GM18526 (cell line): Measurements from ENCODE around the gene ENTPD5.

Source experiments
- POLR2A ChIP-seq: IDR thresholded peaks from 3 replicates; pipeline ENCODE4 v1.6.1; 2011; ENCODE audit not compliant: insufficient read length; ENCODE audit errors: extremely low read depth

Gene ENTPD5

GRCh38 chr14:74019408-74020137 lies 485 bp upstream of the ENTPD5 start:
- TF ChIP-seq POLR2A = no peak

GRCh38 chr14:74018174-74018585 lies 908 bp downstream of the ENTPD5 start:
- TF ChIP-seq POLR2A = no peak

- TF ChIP-seq POLR2A = no peak
These were observed 3.1 kb downstream of the ENTPD5 start for GRCh38 chr14:74015963-74016362.

- no peak for TF ChIP-seq POLR2A
These were observed 3.9 kb downstream of the ENTPD5 start for GRCh38 chr14:74015176-74015575.

GRCh38 chr14:74014299-74014698 lies 4.8 kb downstream of the ENTPD5 start:
- TF ChIP-seq POLR2A = no peak

- TF ChIP-seq POLR2A = no peak
These were observed 10.1 kb downstream of the ENTPD5 start for GRCh38 chr14:74008843-74009499.

- no peak for TF ChIP-seq POLR2A
These were observed 20.4 kb downstream of the ENTPD5 start for GRCh38 chr14:73998726-73999125.

GRCh38 chr14:73997944-73998447 lies 21.1 kb downstream of the ENTPD5 start:
- no peak for TF ChIP-seq POLR2A

GRCh38 chr14:73997108-73997943 lies 21.8 kb downstream of the ENTPD5 start:
- TF ChIP-seq POLR2A = no peak

- no peak for TF ChIP-seq POLR2A
These were observed 22.4 kb downstream of the ENTPD5 start for GRCh38 chr14:73996731-73997107.

- no peak for TF ChIP-seq POLR2A
These were observed 23.1 kb downstream of the ENTPD5 start for GRCh38 chr14:73995977-73996378.

- no peak for TF ChIP-seq POLR2A
These were observed 28.0 kb downstream of the ENTPD5 start for GRCh38 chr14:73991092-73991491.

- TF ChIP-seq POLR2A = no peak
These were observed 31.0 kb downstream of the ENTPD5 start for GRCh38 chr14:73988065-73988464.

GRCh38 chr14:73977896-73978295 lies 41.2 kb downstream of the ENTPD5 start:
- no peak for TF ChIP-seq POLR2A

GRCh38 chr14:73976125-73976524 lies 43.0 kb downstream of the ENTPD5 start:
- TF ChIP-seq POLR2A = no peak

- no peak for TF ChIP-seq POLR2A
These were observed 45.6 kb downstream of the ENTPD5 start for GRCh38 chr14:73973497-73973896.
